NB4 (cell line): ENCODE data around the gene PRKG1.
"Not testable (repeated sequence)": the region's sequence is repeated elsewhere in the genome, so short reads cannot be mapped to it uniquely, and the experiment has no call there.

Experiments
- DNase-seq: peaks from one replicate; pipeline ENCODE4 v3.0.0; 2010; ENCODE audit warnings: low read depth
- H3K4me3 ChIP-seq: one replicate; pipeline ENCODE4 v1.5.1; 2011; ENCODE audit warnings: mild to moderate bottlenecking, low read depth, low read length, moderate library complexity
- CTCF ChIP-seq: IDR thresholded peaks from one replicate; pipeline ENCODE4 v1.5.1; 2012; ENCODE audit warnings: low read depth, low read length
- MAX ChIP-seq: IDR thresholded peaks from 2 replicates; pipeline ENCODE4 v1.6.1; 2011; ENCODE audit warnings: low read depth, low read length
- MYC ChIP-seq: IDR thresholded peaks from 2 replicates; pipeline ENCODE4 v1.6.1; 2011; ENCODE audit warnings: low read depth, low read length
- POLR2A ChIP-seq: IDR thresholded peaks from 2 replicates; pipeline ENCODE4 v1.6.1; 2011; ENCODE audit warnings: mild to moderate bottlenecking; ENCODE audit not compliant: insufficient read length; ENCODE audit errors: extremely low read depth

Gene PRKG1

GRCh38 chr10:51758366-51758765 is 684.1 kb downstream of the PRKG1 start:
- no peak overlapping the region for H3K4me3 ChIP-seq
- TF ChIP-seq POLR2A (no peak), MYC (no peak), CTCF (no peak), MAX (no peak)
- no peak for DNase-seq

GRCh38 chr10:51758838-51759237 is 684.6 kb downstream of the PRKG1 start:
- DNase-seq, H3K4me3 ChIP-seq: not testable (repeated sequence)

- no peak overlapping the region for H3K4me3 ChIP-seq
- TF ChIP-seq CTCF (no peak), MYC (no peak), POLR2A (no peak), MAX (no peak)
- no peak for DNase-seq
Observed at GRCh38 chr10:51759896-51760534, 685.7 kb downstream of the PRKG1 start.

- no peak for TF ChIP-seq CTCF
- no peak for TF ChIP-seq MYC
- no peak for TF ChIP-seq MAX
- no peak for TF ChIP-seq POLR2A
- no peak for DNase-seq
- H3K4me3 ChIP-seq, result no peak overlapping the region
Observed at GRCh38 chr10:51760864-51761640, 686.8 kb downstream of the PRKG1 start.

- H3K4me3 ChIP-seq, result no peak overlapping the region
- DNase-seq, result no peak
- TF ChIP-seq MAX, result no peak
- TF ChIP-seq CTCF, result no peak
- TF ChIP-seq POLR2A, result no peak
Observed at GRCh38 chr10:51763746-51764145, 689.5 kb downstream of the PRKG1 start.

- H3K4me3 ChIP-seq, result no peak overlapping the region
- no peak for TF ChIP-seq CTCF
- TF ChIP-seq MAX, result no peak
- no peak for TF ChIP-seq MYC
- no peak for TF ChIP-seq POLR2A
- no peak for DNase-seq
Observed at GRCh38 chr10:51765284-51765971, 691.1 kb downstream of the PRKG1 start.
